ENCODE measurements around the gene PLCD3.

PLCD3 gene

DNA sequence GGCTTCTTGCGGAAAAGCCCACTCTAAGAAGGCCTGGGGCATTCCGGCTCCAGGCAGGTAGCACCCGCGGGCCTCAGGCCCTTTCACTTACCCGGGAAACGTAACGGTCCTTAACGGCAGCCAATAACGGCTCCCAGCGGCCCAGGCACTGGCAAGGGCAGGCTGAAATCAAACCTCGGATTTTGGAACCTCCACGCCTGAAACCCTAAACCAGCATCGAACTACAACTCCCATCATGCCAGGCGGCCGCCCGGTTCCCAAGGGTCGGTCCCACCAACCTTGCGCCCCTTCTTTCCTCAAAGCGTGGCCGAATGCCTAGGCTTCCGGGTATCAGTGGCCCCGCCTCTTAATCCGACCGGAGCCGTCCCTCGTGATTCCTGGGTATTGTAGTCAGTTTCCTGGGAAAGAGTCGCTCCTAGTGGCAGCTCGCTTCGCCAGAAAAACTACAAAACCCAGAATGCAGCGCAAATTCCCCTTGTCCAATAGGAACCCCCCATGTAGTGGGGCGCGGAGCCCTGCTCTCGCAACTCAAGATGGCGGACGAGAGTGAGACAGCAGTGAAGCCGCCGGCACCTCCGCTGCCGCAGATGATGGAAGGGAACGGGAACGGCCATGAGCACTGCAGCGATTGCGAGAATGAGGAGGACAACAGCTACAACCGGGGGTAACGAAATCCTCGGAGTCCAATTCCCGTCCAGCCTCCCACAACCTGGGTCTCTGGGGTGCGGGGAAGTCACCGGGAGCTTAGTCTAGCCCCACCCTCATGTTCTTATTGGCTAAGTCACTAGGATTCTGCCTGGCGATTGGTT, 71.3 kb downstream of the PLCD3 start, which contains the start of gene NMT1:
TSS of gene NMT1 (plus strand) at position 521 of the 809 bp plus-strand sequence. CDS start at position 534, 13 bp downstream.
- DNase-seq: peak; percentile 93

DNA sequence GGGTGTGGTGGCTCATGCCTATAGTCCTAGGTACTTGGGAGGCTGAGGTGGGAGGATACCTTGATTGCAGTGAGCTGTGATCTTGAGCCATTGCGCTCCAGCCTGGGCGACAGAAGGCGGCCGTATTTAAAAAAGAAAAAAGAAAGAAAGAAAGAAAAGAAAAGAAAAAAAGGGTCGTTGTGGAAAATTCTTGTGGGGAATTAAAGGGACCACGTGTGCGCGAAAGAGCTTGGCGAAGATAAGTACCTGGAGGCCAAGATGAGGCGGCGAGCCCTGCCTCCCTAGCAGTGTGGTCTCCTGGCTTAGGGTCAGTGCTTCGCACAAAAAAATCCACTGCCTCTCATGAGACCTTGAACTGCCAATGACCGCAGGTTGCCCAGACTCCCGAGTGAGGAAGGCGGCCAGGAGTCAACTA, 71.9 kb downstream of the PLCD3 start:
- DNase-seq: no peak

All from activated T-cell treated with anti-CD3 and anti-CD28 coated beads for 4 hours (primary cell).